HL-60 (cell line): ENCODE measurements around the gene ATG101.

Experiments
- DNase-seq, 2 experiments: peaks; one replicate each; pipeline ENCODE4 v3.0.0-alpha.2; 2010 to 2020; ENCODE audit warnings: low read depth in 1 of 2, low spot score in 1 of 2
- H3K27ac ChIP-seq: fragments of 250-450 bp; sonication (Bioruptor Pico); replicated peaks from 2 replicates; pipeline ENCODE4 v1.5.1; 2020; ENCODE audit warnings: mild to moderate bottlenecking, moderate library complexity
- H3K27me3 ChIP-seq: fragments of 250-450 bp; sonication (Bioruptor Pico); 2 replicates; pipeline ENCODE4 v1.5.1; 2021; ENCODE audit warnings: mild to moderate bottlenecking, moderate library complexity; ENCODE audit not compliant: insufficient read depth, poor library complexity, severe bottlenecking
- H3K4me3 ChIP-seq: replicated peaks from 2 replicates; pipeline ENCODE4 v1.5.1; 2011; ENCODE audit warnings: mild to moderate bottlenecking, control low read depth, low read length; ENCODE audit not compliant: insufficient read depth
- CTCF ChIP-seq: IDR thresholded peaks from one replicate; pipeline ENCODE4 v1.5.1; 2011; ENCODE audit warnings: low read length, control low read depth, inconsistent platforms; ENCODE audit not compliant: insufficient read depth
- GABPA ChIP-seq: IDR thresholded peaks from 2 replicates; pipeline ENCODE4 v1.6.1; 2012; ENCODE audit warnings: low read depth
- POLR2AphosphoS5 ChIP-seq: IDR thresholded peaks from 2 replicates; pipeline ENCODE4 v1.6.1; 2012; ENCODE audit warnings: low read depth
- REST ChIP-seq: IDR thresholded peaks from 2 replicates; pipeline ENCODE4 v1.6.1; 2012; ENCODE audit warnings: low read depth; ENCODE audit not compliant: insufficient replicate concordance
- SPI1 ChIP-seq: IDR thresholded peaks from 2 replicates; pipeline ENCODE4 v1.6.1; 2012; ENCODE audit warnings: low read depth, mild to moderate bottlenecking, borderline replicate concordance

Gene ATG101

GRCh38 chr12:52045794-52046199, 24.0 kb upstream of the ATG101 start:
- Histone ChIP-seq H3K4me3 (no peak overlapping the region), H3K27me3 (peaks cover 6% of the 10 kb centered on the region), H3K27ac (peak overlapping the region; percentile 40)
- TF ChIP-seq SPI1, result peak; percentile 89
- TF ChIP-seq CTCF, result no peak
- no peak for TF ChIP-seq GABPA
- TF ChIP-seq REST, result no peak
- TF ChIP-seq POLR2AphosphoS5, result no peak
- peak in 1 of 2 experiments; percentile 67 for DNase-seq

GRCh38 chr12:52046859-52047258, 22.9 kb upstream of the ATG101 start:
- no peak overlapping the region for H3K4me3 ChIP-seq
- TF ChIP-seq REST, result no peak
- TF ChIP-seq SPI1, result no peak
- no peak for TF ChIP-seq GABPA
- TF ChIP-seq POLR2AphosphoS5, result no peak
- TF ChIP-seq CTCF, result no peak
- DNase-seq, result no peak
- peaks cover 8% of the 10 kb centered on the region for H3K27me3 ChIP-seq
- no peak overlapping the region for H3K27ac ChIP-seq

- DNase-seq, result no peak
- no peak for TF ChIP-seq GABPA
- no peak for TF ChIP-seq CTCF
- no peak for TF ChIP-seq POLR2AphosphoS5
- no peak for TF ChIP-seq REST
- TF ChIP-seq SPI1, result no peak
- Histone ChIP-seq H3K27ac (no peak overlapping the region), H3K4me3 (no peak overlapping the region), H3K27me3 (peaks cover 8% of the 10 kb centered on the region)
Observed at GRCh38 chr12:52049286-52049685, 20.5 kb upstream of the ATG101 start.
